ENCODE results near the gene DNAJC12. TPM values are rescaled to one million over a fixed set of nuclear protein-coding genes. Genes with fewer than 3 reads are reported as not detected.
A peak's percentile ranks its signal among the peaks of the same experiment; 100 is the strongest.
"Not testable (repeated sequence)": the region's sequence is repeated elsewhere in the genome, so short reads cannot be mapped to it uniquely, and the experiment has no call there.

The DNAJC12 gene
- polyA plus RNA-seq, 4 donors: 12.1 to 16.0 (median 14.5) TPM

- DNase-seq (ENCODE audit: low read depth in 4 of 4, low spot score in 3 of 4): no peak
These were observed 43.0 kb downstream of the DNAJC12 start for GRCh38 chr10:67794909-67795460.

GRCh38 chr10:67794256-67794655, 43.7 kb downstream of the DNAJC12 start:
- no peak for DNase-seq (ENCODE audit: low read depth in 4 of 4, low spot score in 3 of 4)

- peak; percentile 28 to 60 (median 42) for DNase-seq (ENCODE audit: low read depth in 4 of 4, low spot score in 3 of 4)
These were observed 44.7 kb downstream of the DNAJC12 start for GRCh38 chr10:67793313-67793712.

GRCh38 chr10:67792653-67793052, 45.3 kb downstream of the DNAJC12 start:
- no peak for DNase-seq (ENCODE audit: low read depth in 4 of 4, low spot score in 3 of 4)

GRCh38 chr10:67790534-67791408, 47.2 kb downstream of the DNAJC12 start:
- no peak for DNase-seq (ENCODE audit: low read depth in 4 of 4, low spot score in 3 of 4)

GRCh38 chr10:67789769-67790168, 48.2 kb downstream of the DNAJC12 start:
- DNase-seq (ENCODE audit: low read depth in 4 of 4, low spot score in 3 of 4): no peak

GRCh38 chr10:67788028-67788886, 49.7 kb downstream of the DNAJC12 start:
- DNase-seq (ENCODE audit: low read depth in 4 of 4, low spot score in 3 of 4): no peak

- no peak for DNase-seq (ENCODE audit: low read depth in 4 of 4, low spot score in 3 of 4)
These were observed 52.9 kb downstream of the DNAJC12 start for GRCh38 chr10:67785098-67785497.

GRCh38 chr10:67784474-67784873, 53.5 kb downstream of the DNAJC12 start:
- no peak for DNase-seq (ENCODE audit: low read depth in 4 of 4, low spot score in 3 of 4)

- DNase-seq (ENCODE audit: low read depth in 4 of 4, low spot score in 3 of 4): no peak
These were observed 54.2 kb downstream of the DNAJC12 start for GRCh38 chr10:67783606-67784294.

- no peak for DNase-seq (ENCODE audit: low read depth in 4 of 4, low spot score in 3 of 4)
These were observed 55.5 kb downstream of the DNAJC12 start for GRCh38 chr10:67782530-67782929.

- DNase-seq (ENCODE audit: low read depth in 4 of 4, low spot score in 3 of 4): no peak
These were observed 57.0 kb downstream of the DNAJC12 start for GRCh38 chr10:67780759-67781538.

GRCh38 chr10:67780204-67780621, 57.8 kb downstream of the DNAJC12 start:
- DNase-seq (ENCODE audit: low read depth in 4 of 4, low spot score in 3 of 4): not testable (repeated sequence)

GRCh38 chr10:67779465-67780203, 58.4 kb downstream of the DNAJC12 start:
- peak; percentile 47 to 67 (median 58) for DNase-seq (ENCODE audit: low read depth in 4 of 4, low spot score in 3 of 4)

- no peak for DNase-seq (ENCODE audit: low read depth in 4 of 4, low spot score in 3 of 4)
These were observed 61.6 kb downstream of the DNAJC12 start for GRCh38 chr10:67776371-67776770.

GRCh38 chr10:67775279-67775678, 62.7 kb downstream of the DNAJC12 start:
- DNase-seq (ENCODE audit: low read depth in 4 of 4, low spot score in 3 of 4): no peak

GRCh38 chr10:67772894-67773511, 65.0 kb downstream of the DNAJC12 start:
- DNase-seq (ENCODE audit: low read depth in 4 of 4, low spot score in 3 of 4): no peak

GRCh38 chr10:67772151-67772550, 65.8 kb downstream of the DNAJC12 start:
- DNase-seq (ENCODE audit: low read depth in 4 of 4, low spot score in 3 of 4): no peak

GRCh38 chr10:67771200-67771599, 66.8 kb downstream of the DNAJC12 start:
- DNase-seq (ENCODE audit: low read depth in 4 of 4, low spot score in 3 of 4): no peak
